GM12878 (cell line): Measurements from ENCODE around the gene ILF2. TPM values are rescaled to one million over a fixed set of nuclear protein-coding genes. Genes with fewer than 3 reads are reported as not detected.

ENCODE experiments used
- ATAC-seq: fragments of 200-7000 bp; cut with Tn5 transposase; 3 replicates; pipeline ENCODE4 v1.9.1; 2020; ENCODE audit warnings: mild to moderate bottlenecking, moderate library complexity
- BruUV-seq: library from RNA; stranded (reverse); fragments of 400-500 nt; replicated peaks from 2 replicates; lab custom pipeline; 2021; lab: Mats Ljungman, UMichigan
- CTCF ChIA-PET: fragments of 300-600 bp; sonication (Branson Sonifier 250); formaldehyde crosslinking; extraction: SDS; loops from one replicate; lab custom pipeline; 2021; ENCODE audit warnings: inconsistent platforms; lab: Yijun Ruan, JAX
- POLR2A ChIA-PET: fragments of 350-600 bp; formaldehyde crosslinking; extraction: SDS; loops from one replicate; lab custom pipeline; 2021; ENCODE audit warnings: inconsistent platforms; lab: Charles Lee
- RAD21 ChIA-PET: fragments of 300-600 bp; sonication (Branson Sonifier 250); formaldehyde crosslinking; loops from one replicate; lab custom pipeline; 2023; ENCODE audit warnings: antibody characterized with exemption; ENCODE audit not compliant: unreplicated experiment; lab: Charles Lee
- SMC1A ChIA-PET: fragments of 300-600 bp; sonication (Branson Sonifier 250); formaldehyde crosslinking; loops from one replicate; lab custom pipeline; 2023; ENCODE audit not compliant: unreplicated experiment, uncharacterized antibody; lab: Charles Lee
- DNase-seq: peaks from one replicate; pipeline ENCODE4 v3.0.0-alpha.2; 2011; ENCODE audit warnings: low read depth, low spot score
- FAIRE-seq: peaks from 3 replicates; lab custom pipeline; 2011; peaks lifted over from hg19 to GRCh38; lab: Jason Lieb, UNC
- H2AFZ ChIP-seq: 2 replicates; pipeline ENCODE4 v1.6.0; 2011; ENCODE audit warnings: low read depth, low read length, control low read depth; ENCODE audit not compliant: control insufficient read depth
- H3K27ac ChIP-seq: 2 replicates; pipeline ENCODE4 v1.5.1; 2011; ENCODE audit warnings: control low read depth; ENCODE audit not compliant: control insufficient read depth, insufficient read depth
- H3K27me3 ChIP-seq, 2 experiments: replicated peaks in 1 of 2; 2 replicates each; pipeline versions ENCODE4 v1.6.0 to v1.6.1; 2011; ENCODE audit warnings: low read length in 1 of 2; ENCODE audit not compliant: control insufficient read depth in 2 of 2, insufficient read depth in 2 of 2
- H3K36me3 ChIP-seq, 2 experiments: 2 replicates each; pipeline ENCODE4 v1.5.1; 2011; ENCODE audit warnings: low read length in 1 of 2; ENCODE audit not compliant: control insufficient read depth in 2 of 2, insufficient read depth in 2 of 2
- H3K4me1 ChIP-seq: 2 replicates; pipeline ENCODE4 v1.6.1; 2011; ENCODE audit warnings: mild to moderate bottlenecking, low read length, moderate library complexity, mixed read lengths; ENCODE audit not compliant: control insufficient read depth, insufficient read depth
- H3K4me2 ChIP-seq: 2 replicates; pipeline ENCODE4 v1.6.0; 2011; ENCODE audit warnings: control low read depth; ENCODE audit not compliant: control insufficient read depth, insufficient read depth
- H3K4me3 ChIP-seq: fragments of 200-600 bp; sonication (generic); 2 replicates; pipeline ENCODE4 v1.5.1; 2016
- H3K79me2 ChIP-seq: 2 replicates; pipeline ENCODE4 v1.6.0; 2011; ENCODE audit warnings: low read length; ENCODE audit not compliant: control insufficient read depth, insufficient read depth
- H3K9ac ChIP-seq: 2 replicates; pipeline ENCODE4 v1.8.0; 2011; ENCODE audit warnings: low read length, control low read depth, mixed read lengths; ENCODE audit not compliant: control insufficient read depth, insufficient read depth
- H3K9me3 ChIP-seq: replicated peaks from 3 replicates; pipeline ENCODE4 v1.5.1; 2011; ENCODE audit warnings: mild to moderate bottlenecking, low read length; ENCODE audit not compliant: control insufficient read depth, insufficient read depth
- H4K20me1 ChIP-seq: 2 replicates; pipeline ENCODE4 v1.6.0; 2011; ENCODE audit not compliant: control insufficient read depth, insufficient read depth
- ASH2L ChIP-seq: fragments of 300-600, 200-600 bp; sonication (generic); IDR thresholded peaks from 2 replicates; pipeline ENCODE4 v1.6.1; 2017; ENCODE audit warnings: low read depth, mild to moderate bottlenecking, borderline replicate concordance
- CEBPB ChIP-seq, 2 experiments: fragments of 150-350 bp in 1 of 2; IDR thresholded peaks; 2 replicates each; pipeline ENCODE4 v1.6.1; 2012 to 2014; ENCODE audit warnings: low read depth in 2 of 2, low read length in 2 of 2, borderline replicate concordance in 1 of 2, inconsistent platforms in 1 of 2
- ETV6 ChIP-seq, 2 experiments: fragments of 450-650 bp in 1 of 2; IDR thresholded peaks in 1 of 2; conservative IDR thresholded peaks in 1 of 2; 2 replicates each; pipeline ENCODE4 v1.6.1; 2014; ENCODE audit warnings: antibody characterized with exemption in 1 of 2, borderline replicate concordance in 1 of 2, low read depth in 1 of 2, mild to moderate bottlenecking in 1 of 2, moderate library complexity in 1 of 2
- HDGF ChIP-seq: fragments of 450-650 bp; IDR thresholded peaks from 2 replicates; pipeline ENCODE4 v1.6.1; 2016; ENCODE audit warnings: antibody characterized with exemption
- IKZF1 ChIP-seq: fragments of 450-650 bp; conservative IDR thresholded peaks from 2 replicates; pipeline ENCODE4 v1.6.1; 2017; ENCODE audit warnings: antibody characterized with exemption, mild to moderate bottlenecking
- MTA2 ChIP-seq: fragments of 450-650 bp; IDR thresholded peaks from 2 replicates; pipeline ENCODE4 v1.6.1; 2016; ENCODE audit warnings: low read depth, mild to moderate bottlenecking, moderate library complexity
- MYB ChIP-seq: fragments of 150-350 bp; IDR thresholded peaks from 2 replicates; pipeline ENCODE4 v1.6.1; 2014; ENCODE audit warnings: mild to moderate bottlenecking, low read depth, low read length, borderline replicate concordance
- NBN ChIP-seq: fragments of 450-650 bp; IDR thresholded peaks from 2 replicates; pipeline ENCODE4 v1.6.1; 2016
- NR2C2 ChIP-seq: IDR thresholded peaks from 2 replicates; pipeline ENCODE4 v1.6.1; 2011; ENCODE audit warnings: borderline replicate concordance, low read depth; ENCODE audit not compliant: control insufficient read depth, insufficient read length
- PML ChIP-seq: IDR thresholded peaks from 2 replicates; pipeline ENCODE4 v1.6.1; 2012; ENCODE audit warnings: low read length, inconsistent platforms
- SKIL ChIP-seq: fragments of 450-650 bp; IDR thresholded peaks from 2 replicates; pipeline ENCODE4 v1.6.1; 2017; ENCODE audit warnings: mild to moderate bottlenecking, low read depth, inconsistent platforms; ENCODE audit not compliant: poor library complexity, severe bottlenecking
- SUZ12 ChIP-seq: fragments of 200-600 bp; sonication (generic); IDR thresholded peaks from one replicate; pipeline ENCODE4 v1.6.1; 2018; ENCODE audit warnings: antibody characterized with exemption, mild to moderate bottlenecking; ENCODE audit not compliant: unreplicated experiment
- TARDBP ChIP-seq: IDR thresholded peaks from 2 replicates; pipeline ENCODE4 v1.6.1; 2016; ENCODE audit warnings: borderline replicate concordance
- ZNF207 ChIP-seq: fragments of 450-650 bp; IDR thresholded peaks from 2 replicates; pipeline ENCODE4 v1.6.1; 2014; ENCODE audit warnings: antibody characterized with exemption, mild to moderate bottlenecking, borderline replicate concordance
- WGBS: methylation state at CpG from one replicate; pipeline ENCODE4 v1.1.6; 2016; ENCODE audit warnings: low lambda C conversion rate; ENCODE audit not compliant: insufficient replicate concordance, insufficient coverage; ENCODE audit errors: missing lambda C conversion rate; 5-methylcytosine and 5-hydroxymethylcytosine counted together
- in situ Hi-C: fragments of 300-500 bp; cut with MboI; formaldehyde crosslinking; loops from 9 replicates; pipeline ENCODE4 v1.14.3; 2018; ENCODE audit warnings: mixed read lengths
- intact Hi-C: fragments of 100-400 bp; cut with micrococcal nuclease; formaldehyde crosslinking; loops from one replicate; pipeline ENCODE4 v1.14.2; 2022; ENCODE audit not compliant: unreplicated experiment
- polyA plus RNA-seq, 11 experiments: library from polyadenylated mRNA; depleted of rRNA in 4 of 11; unstranded in 6 of 11; stranded (reverse) in 5 of 11; fragments of >200 nt; fragmentation: Nextera tagmentation in 4 of 11; fragmentation: Illumina TruSeq in 1 of 11; extraction: Ambion mirVana in 4 of 11; extraction: Trizol in 1 of 11; gene quantifications; 1 replicate in 1 of 11; 2 replicates in 10 of 11; pipeline versions ENCODE4 v1.2.1 to v1.2.3, GENCODE V29; 2011 to 2016; ENCODE audit warnings: inconsistent platforms in 2 of 11, missing spikeins in 2 of 11, low read depth in 1 of 11
- total RNA-seq, 4 experiments: library from RNA; depleted of rRNA in 3 of 4; stranded (reverse); fragments of >200 nt in 3 of 4; fragmentation: Illumina TruSeq in 1 of 4; extraction: Trizol in 1 of 4; gene quantifications; 2 replicates each; pipeline versions ENCODE4 v1.2.1 to v1.2.3, GENCODE V29; 2013 to 2021
- TF ChIP-seq, protein P1 (sequence below), 3 experiments: IDR thresholded peaks in 2 of 3; conservative IDR thresholded peaks in 1 of 3; 2 replicates each; pipeline ENCODE4 v1.5.1; 2011; ENCODE audit warnings: low read depth in 3 of 3, low read length in 3 of 3, mild to moderate bottlenecking in 3 of 3, control low read depth in 2 of 3, moderate library complexity in 2 of 3, inconsistent platforms in 1 of 3, mixed read lengths in 1 of 3; ENCODE audit not compliant: control insufficient read depth in 2 of 3, insufficient read depth in 1 of 3; ENCODE audit errors: extremely low read depth in 1 of 3
- TF ChIP-seq, protein P2 (sequence below): fragments of 450-650 bp; IDR thresholded peaks from 2 replicates; pipeline ENCODE4 v1.6.1; 2016; ENCODE audit warnings: mild to moderate bottlenecking

Gene ILF2
- total and polyA plus RNA-seq, 10 of the 15 experiments (the other 5 are each of a cell fraction or from before 2014, with no cell fraction given): 261 to 520 (median 449) TPM

DNA sequence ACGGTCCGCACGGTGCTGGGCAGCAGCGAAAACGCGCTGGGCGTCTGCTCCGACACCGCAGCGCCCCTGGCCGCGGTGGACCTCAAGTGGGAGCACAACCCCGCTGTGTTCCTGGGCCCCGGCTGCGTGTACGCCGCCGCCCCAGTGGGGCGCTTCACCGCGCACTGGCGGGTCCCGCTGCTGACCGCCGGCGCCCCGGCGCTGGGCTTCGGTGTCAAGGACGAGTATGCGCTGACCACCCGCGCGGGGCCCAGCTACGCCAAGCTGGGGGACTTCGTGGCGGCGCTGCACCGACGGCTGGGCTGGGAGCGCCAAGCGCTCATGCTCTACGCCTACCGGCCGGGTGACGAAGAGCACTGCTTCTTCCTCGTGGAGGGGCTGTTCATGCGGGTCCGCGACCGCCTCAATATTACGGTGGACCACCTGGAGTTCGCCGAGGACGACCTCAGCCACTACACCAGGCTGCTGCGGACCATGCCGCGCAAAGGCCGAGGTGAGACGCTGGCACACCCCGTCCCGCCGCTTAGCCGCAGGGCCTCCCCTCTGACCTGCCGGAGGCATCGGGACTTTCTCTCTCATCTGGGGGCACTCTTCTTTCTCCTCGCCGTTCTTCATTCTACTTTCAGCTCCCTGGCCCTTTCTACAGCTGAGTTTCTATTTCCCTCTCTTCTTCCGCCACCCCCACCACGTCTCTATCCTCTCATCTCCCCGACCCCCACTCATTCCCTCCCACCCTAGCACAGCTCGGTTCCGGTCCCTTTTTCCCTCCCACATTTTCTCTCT, 8.7 kb upstream of the ILF2 start:
- ATAC-seq (peak; percentile 72), DNase-seq (no peak), FAIRE-seq (no peak)
- Histone ChIP-seq H3K9me3 (no peaks in the 10 kb centered on the region; the same call in 2 of the 3 replicates), H3K4me2 (peak overlapping the region; percentile 90), H3K27ac (no peak overlapping the region), H4K20me1 (no peaks in the 10 kb centered on the region; the same call in 1 of the 2 replicates), H3K4me1 (peaks cover 16% of the 10 kb centered on the region), H3K27me3 (peaks cover 14 to 23% of the 10 kb centered on the region in 2 experiments), H3K4me3 (peak overlapping the region; percentile 47; the same call in 1 of the 2 replicates), H3K36me3 (no peaks in the 10 kb centered on the region), H3K9ac (no peak overlapping the region), H3K79me2 (no peaks in the 10 kb centered on the region), H2AFZ (peak overlapping the region; percentile 44)
- CTCF ChIA-PET: interaction anchor here (0.6 to 6.9 kb wide), 10 partner anchors 24 to 307 kb away, joined by 3 to 84 read pairs (median 4); partner anchors contain the start of gene RAB13
- POLR2A ChIA-PET: interaction anchor here (0.9 kb wide), 2 partner anchors 69 to 112 kb away, joined by 3 to 9 read pairs; no protein-coding TSS in a partner anchor
- 21% methylated on average over 70 of the region's 73 CpGs for WGBS
- BruUV-seq: no TSS peak
- intact Hi-C loops (loop anchor here (2.0 kb wide), 1 partner anchor 307 kb away; the partner anchor contains the start of gene RAB13), in situ Hi-C loops (loop anchor here (5.0 kb wide), 2 partner anchors 68 to 308 kb away; partner anchors contain the start of gene RAB13)
- RAD21 ChIA-PET: interaction anchor here (0.6 to 1.8 kb wide), 7 partner anchors 53 to 1371 kb away, joined by 3 to 6 read pairs (median 3); partner anchors contain the start of gene ADAM15
- SMC1A ChIA-PET: interaction anchor here (0.6 to 6.3 kb wide), 10 partner anchors 62 to 307 kb away, joined by 3 to 55 read pairs (median 4); partner anchors contain the start of gene RAB13
- TF ChIP-seq, protein P1, sequence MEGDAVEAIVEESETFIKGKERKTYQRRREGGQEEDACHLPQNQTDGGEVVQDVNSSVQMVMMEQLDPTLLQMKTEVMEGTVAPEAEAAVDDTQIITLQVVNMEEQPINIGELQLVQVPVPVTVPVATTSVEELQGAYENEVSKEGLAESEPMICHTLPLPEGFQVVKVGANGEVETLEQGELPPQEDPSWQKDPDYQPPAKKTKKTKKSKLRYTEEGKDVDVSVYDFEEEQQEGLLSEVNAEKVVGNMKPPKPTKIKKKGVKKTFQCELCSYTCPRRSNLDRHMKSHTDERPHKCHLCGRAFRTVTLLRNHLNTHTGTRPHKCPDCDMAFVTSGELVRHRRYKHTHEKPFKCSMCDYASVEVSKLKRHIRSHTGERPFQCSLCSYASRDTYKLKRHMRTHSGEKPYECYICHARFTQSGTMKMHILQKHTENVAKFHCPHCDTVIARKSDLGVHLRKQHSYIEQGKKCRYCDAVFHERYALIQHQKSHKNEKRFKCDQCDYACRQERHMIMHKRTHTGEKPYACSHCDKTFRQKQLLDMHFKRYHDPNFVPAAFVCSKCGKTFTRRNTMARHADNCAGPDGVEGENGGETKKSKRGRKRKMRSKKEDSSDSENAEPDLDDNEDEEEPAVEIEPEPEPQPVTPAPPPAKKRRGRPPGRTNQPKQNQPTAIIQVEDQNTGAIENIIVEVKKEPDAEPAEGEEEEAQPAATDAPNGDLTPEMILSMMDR (IDR thresholded peaks at IDR 0.05 in 2 of 3, conservative IDR thresholded peaks at IDR 0.05 in 1 of 3; ENCODE audit: control insufficient read depth in 2 of 3, extremely low read depth in 1 of 3, insufficient read depth in 1 of 3, low read depth in 3 of 3, low read length in 3 of 3): peak in 2 of 3 experiments; percentile 10 to 11; a peak in 1 of 6 replicates
- no peak for TF ChIP-seq SKIL
- 0 out of 2 replicates have a peak, but pooled peaks have one; percentile 32 for TF ChIP-seq HDGF
- no peak for TF ChIP-seq MYB
- TF ChIP-seq ETV6 (conservative IDR thresholded peaks at IDR 0.05 in 1 of 2, IDR thresholded peaks at IDR 0.05 in 1 of 2; ENCODE audit: borderline replicate concordance in 1 of 2, low read depth in 1 of 2): no peak
- TF ChIP-seq MTA2: peak; percentile 20; the same call in 1 of the 2 replicates
- TF ChIP-seq PML: no peak
- TF ChIP-seq IKZF1: peak; percentile 76
- TF ChIP-seq SUZ12: peak; percentile 47
- no peak for TF ChIP-seq TARDBP
- no peak for TF ChIP-seq NR2C2
- TF ChIP-seq, protein P2, sequence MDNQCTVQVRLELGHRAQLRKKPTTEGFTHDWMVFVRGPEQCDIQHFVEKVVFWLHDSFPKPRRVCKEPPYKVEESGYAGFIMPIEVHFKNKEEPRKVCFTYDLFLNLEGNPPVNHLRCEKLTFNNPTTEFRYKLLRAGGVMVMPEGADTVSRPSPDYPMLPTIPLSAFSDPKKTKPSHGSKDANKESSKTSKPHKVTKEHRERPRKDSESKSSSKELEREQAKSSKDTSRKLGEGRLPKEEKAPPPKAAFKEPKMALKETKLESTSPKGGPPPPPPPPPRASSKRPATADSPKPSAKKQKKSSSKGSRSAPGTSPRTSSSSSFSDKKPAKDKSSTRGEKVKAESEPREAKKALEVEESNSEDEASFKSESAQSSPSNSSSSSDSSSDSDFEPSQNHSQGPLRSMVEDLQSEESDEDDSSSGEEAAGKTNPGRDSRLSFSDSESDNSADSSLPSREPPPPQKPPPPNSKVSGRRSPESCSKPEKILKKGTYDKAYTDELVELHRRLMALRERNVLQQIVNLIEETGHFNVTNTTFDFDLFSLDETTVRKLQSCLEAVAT: 0 out of 2 replicates have a peak, but pooled peaks have one; percentile 34
- TF ChIP-seq ZNF207: no peak
- 0 out of 2 replicates have a peak, but pooled peaks have one; percentile 43 for TF ChIP-seq NBN
- no peak for TF ChIP-seq ASH2L
- no peak for TF ChIP-seq CEBPB (IDR thresholded peaks at IDR 0.05; ENCODE audit: borderline replicate concordance in 1 of 2, low read depth in 2 of 2, low read length in 2 of 2)
